DOHH2 (cell line): ENCODE measurements around the gene KLK5.

Source experiments
- EZH2phosphoT487 ChIP-seq: fragments of 200-600 bp; sonication (generic); IDR thresholded peaks from 2 replicates; pipeline ENCODE4 v1.6.1; 2017; ENCODE audit warnings: borderline replicate concordance, mild to moderate bottlenecking, antibody characterized with exemption, low read length, moderate library complexity, mixed read lengths
- TF ChIP-seq, protein P1 (sequence below): fragments of 200-600 bp; sonication (generic); IDR thresholded peaks from one replicate; pipeline ENCODE4 v1.5.1; 2014; ENCODE audit warnings: antibody characterized with exemption, mild to moderate bottlenecking, low read depth, low read length; ENCODE audit not compliant: poor library complexity, severe bottlenecking

- TF ChIP-seq, protein P1, sequence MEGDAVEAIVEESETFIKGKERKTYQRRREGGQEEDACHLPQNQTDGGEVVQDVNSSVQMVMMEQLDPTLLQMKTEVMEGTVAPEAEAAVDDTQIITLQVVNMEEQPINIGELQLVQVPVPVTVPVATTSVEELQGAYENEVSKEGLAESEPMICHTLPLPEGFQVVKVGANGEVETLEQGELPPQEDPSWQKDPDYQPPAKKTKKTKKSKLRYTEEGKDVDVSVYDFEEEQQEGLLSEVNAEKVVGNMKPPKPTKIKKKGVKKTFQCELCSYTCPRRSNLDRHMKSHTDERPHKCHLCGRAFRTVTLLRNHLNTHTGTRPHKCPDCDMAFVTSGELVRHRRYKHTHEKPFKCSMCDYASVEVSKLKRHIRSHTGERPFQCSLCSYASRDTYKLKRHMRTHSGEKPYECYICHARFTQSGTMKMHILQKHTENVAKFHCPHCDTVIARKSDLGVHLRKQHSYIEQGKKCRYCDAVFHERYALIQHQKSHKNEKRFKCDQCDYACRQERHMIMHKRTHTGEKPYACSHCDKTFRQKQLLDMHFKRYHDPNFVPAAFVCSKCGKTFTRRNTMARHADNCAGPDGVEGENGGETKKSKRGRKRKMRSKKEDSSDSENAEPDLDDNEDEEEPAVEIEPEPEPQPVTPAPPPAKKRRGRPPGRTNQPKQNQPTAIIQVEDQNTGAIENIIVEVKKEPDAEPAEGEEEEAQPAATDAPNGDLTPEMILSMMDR = no peak
- TF ChIP-seq EZH2phosphoT487 = no peak
Measured at GRCh38 chr19:50957587-50957986, 4.7 kb upstream of the KLK5 start.
